ENCODE data around the gene WNK1.

Gene WNK1

GRCh38 chr12:820336-820735 is 68.0 kb downstream of the WNK1 start:
- ChIA-PET CTCF (interaction anchor here (0.6 kb wide), 3 partner anchors 68 to 200 kb away, joined by 3 read pairs; no protein-coding TSS in a partner anchor), POLR2A (interaction anchor here (1.0 to 1.1 kb wide), 2 partner anchors 68 to 129 kb away, joined by 3 read pairs; partner anchors contain the start of genes RAD52 and WNK1)
- Histone ChIP-seq H3K9me3 (ENCODE audit: control insufficient read depth, insufficient read depth, low read depth, low read length) (no peaks in the 10 kb centered on the region), H3K4me3 (ENCODE audit: low read depth, low read length) (no peak overlapping the region), H3K36me3 (ENCODE audit: control insufficient read depth in 2 of 2, insufficient read depth in 1 of 2, low read length in 2 of 2) (peaks cover 5% of the 10 kb centered on the region in 2 experiments; a peak in 2 of 3 replicates), H3K27ac (ENCODE audit: extremely low read depth, low read depth, low read length) (no peak overlapping the region), H3K4me1 (ENCODE audit: control insufficient read depth, insufficient read depth, low read length) (no peaks in the 10 kb centered on the region)
- TF ChIP-seq MYNN (tag by site-specific recombination; IDR thresholded peaks at IDR 0.05; ENCODE audit: borderline replicate concordance) (no peak), ZBTB49 (tag by site-specific recombination; IDR thresholded peaks at IDR 0.05; ENCODE audit: low read depth) (no peak), ZNF292 (tag by site-specific recombination; IDR thresholded peaks at IDR 0.05; ENCODE audit: borderline replicate concordance, low read depth) (no peak), ZNF112 (tag by site-specific recombination; IDR thresholded peaks at IDR 0.05) (no peak), ZNF558 (tag by site-specific recombination; IDR thresholded peaks at IDR 0.05) (no peak), ZNF501 (tag by site-specific recombination; IDR thresholded peaks at IDR 0.05) (no peak), ZNF624 (tag by site-specific recombination; IDR thresholded peaks at IDR 0.05) (no peak), ZNF843 (tag by site-specific recombination; IDR thresholded peaks at IDR 0.05) (no peak), ZNF23 (tag by site-specific recombination; IDR thresholded peaks at IDR 0.05; ENCODE audit: borderline replicate concordance) (no peak), KLF8 (tag by site-specific recombination; IDR thresholded peaks at IDR 0.05) (no peak), ELK4 (IDR thresholded peaks at IDR 0.05; ENCODE audit: borderline replicate concordance, low read depth, low read length) (no peak)

- CTCF ChIA-PET: interaction anchor here (0.7 to 1.0 kb wide), 5 partner anchors 9 to 72 kb away, joined by 3 to 6 read pairs (median 4); no protein-coding TSS in a partner anchor
- H3K4me1 ChIP-seq (ENCODE audit: control insufficient read depth, insufficient read depth, low read length): no peaks in the 10 kb centered on the region
- H3K27ac ChIP-seq (ENCODE audit: extremely low read depth, low read depth, low read length): no peak overlapping the region
- POLR2A ChIA-PET: no interaction called here
- TF ChIP-seq ZNF529 (tag by site-specific recombination; IDR thresholded peaks at IDR 0.05; ENCODE audit: insufficient replicate concordance) (no peak), SETDB1 (IDR thresholded peaks at IDR 0.05; ENCODE audit: insufficient read length, low read length) (peak; percentile 23), ZSCAN23 (tag by site-specific recombination; IDR thresholded peaks at IDR 0.05) (no peak), SP2 (tag by site-specific recombination; IDR thresholded peaks at IDR 0.05) (no peak), ZNF501 (tag by site-specific recombination; IDR thresholded peaks at IDR 0.05) (no peak), ZNF558 (tag by site-specific recombination; IDR thresholded peaks at IDR 0.05) (peak; percentile 99), ZNF2 (tag by site-specific recombination; IDR thresholded peaks at IDR 0.05) (no peak), PATZ1 (tag by site-specific recombination; IDR thresholded peaks at IDR 0.05) (no peak), ZNF837 (tag by site-specific recombination; IDR thresholded peaks at IDR 0.05) (no peak), ZBTB1 (tag by site-specific recombination; IDR thresholded peaks at IDR 0.05) (no peak), ZNF239 (tag by site-specific recombination; IDR thresholded peaks at IDR 0.05) (no peak)
- H3K9me3 ChIP-seq (ENCODE audit: control insufficient read depth, insufficient read depth, low read depth, low read length): no peaks in the 10 kb centered on the region
- no peak overlapping the region for H3K4me3 ChIP-seq (ENCODE audit: low read depth, low read length)
- peaks cover 8 to 16% of the 10 kb centered on the region in 2 experiments; a peak in 2 of 3 replicates for H3K36me3 ChIP-seq (ENCODE audit: control insufficient read depth in 2 of 2, insufficient read depth in 1 of 2, low read length in 2 of 2)
Measured at GRCh38 chr12:823028-823698, 70.8 kb downstream of the WNK1 start.

Data from HEK293 (cell line).